SK-N-SH treated with all-trans-retinoic acid at 6 μM for 48 hours (cell line): Measurements from ENCODE around the gene FAM185A.
"Not testable (repeated sequence)": the region's sequence is repeated elsewhere in the genome, so short reads cannot be mapped to it uniquely, and the experiment has no call there.

Experiments
- ATAC-seq: fragments of 200-7000 bp; cut with Tn5 transposase; 3 replicates; pipeline ENCODE4 v1.9.1; 2020; ENCODE audit warnings: mild to moderate bottlenecking, moderate library complexity
- ARNTL ChIP-seq: fragments of 450-650 bp; formaldehyde crosslinking; IDR thresholded peaks from 2 replicates; pipeline ENCODE4 v1.5.0; 2020; ENCODE audit warnings: low read depth, mild to moderate bottlenecking, moderate library complexity, borderline replicate concordance
- BACH2 ChIP-seq: fragments of 250-450 bp; sonication (Bioruptor Pico); IDR thresholded peaks from 2 replicates; pipeline ENCODE4 v1.9.0; 2021; ENCODE audit warnings: mild to moderate bottlenecking, borderline replicate concordance
- CSDC2 ChIP-seq: fragments of 250-450 bp; sonication (Bioruptor Pico); IDR thresholded peaks from 2 replicates; pipeline ENCODE4 v1.5.0; 2020; ENCODE audit warnings: mild to moderate bottlenecking, moderate library complexity
- CSRNP3 ChIP-seq: fragments of 250-450 bp; sonication (Bioruptor Pico); IDR thresholded peaks from 2 replicates; pipeline ENCODE4 v1.5.1; 2021; ENCODE audit warnings: mild to moderate bottlenecking, moderate library complexity
- GLIS3 ChIP-seq: fragments of 250-450 bp; sonication (Bioruptor Pico); IDR thresholded peaks from 2 replicates; pipeline ENCODE4 v1.5.0; 2020; ENCODE audit warnings: mild to moderate bottlenecking, moderate library complexity
- OSR1 ChIP-seq: fragments of 250-450 bp; sonication (Bioruptor Pico); IDR thresholded peaks from 2 replicates; pipeline ENCODE4 v1.8.0; 2022; ENCODE audit warnings: moderate library complexity, mild to moderate bottlenecking, inconsistent platforms
- PATZ1 ChIP-seq: fragments of 250-450 bp; sonication (Bioruptor Pico); IDR thresholded peaks from 2 replicates; pipeline ENCODE4 v1.8.0; 2020; ENCODE audit warnings: mild to moderate bottlenecking, moderate library complexity, borderline replicate concordance
- PPARA ChIP-seq: fragments of 250-450 bp; sonication (Bioruptor Pico); IDR thresholded peaks from 2 replicates; pipeline ENCODE4 v1.5.0; 2020; ENCODE audit warnings: mild to moderate bottlenecking, borderline replicate concordance
- RARB ChIP-seq: fragments of 250-450 bp; sonication (Bioruptor Pico); IDR thresholded peaks from 2 replicates; pipeline ENCODE4 v1.8.0; 2021; ENCODE audit warnings: mild to moderate bottlenecking, moderate library complexity
- SNAI2 ChIP-seq: fragments of 250-450 bp; sonication (Bioruptor Pico); IDR thresholded peaks from 2 replicates; pipeline ENCODE4 v1.5.0; 2020; ENCODE audit warnings: mild to moderate bottlenecking, moderate library complexity
- TCF4 ChIP-seq: fragments of 250-450 bp; sonication (Bioruptor Pico); IDR thresholded peaks from 2 replicates; pipeline ENCODE4 v1.8.0; 2021; ENCODE audit warnings: mild to moderate bottlenecking, moderate library complexity, borderline replicate concordance
- TOX ChIP-seq: fragments of 250-450 bp; sonication (Bioruptor Pico); IDR thresholded peaks from 2 replicates; pipeline ENCODE4 v1.8.0; 2021; ENCODE audit warnings: mild to moderate bottlenecking, moderate library complexity, borderline replicate concordance
- ZC3H10 ChIP-seq: fragments of 250-450 bp; sonication (Bioruptor Pico); IDR thresholded peaks from 2 replicates; pipeline ENCODE4 v1.5.1; 2021; ENCODE audit warnings: mild to moderate bottlenecking, moderate library complexity
- ZFP3 ChIP-seq: fragments of 250-450 bp; sonication (Bioruptor Pico); IDR thresholded peaks from 2 replicates; pipeline ENCODE4 v1.5.0; 2020; ENCODE audit warnings: mild to moderate bottlenecking, moderate library complexity
- ZNF8 ChIP-seq: fragments of 450-650 bp; formaldehyde crosslinking; IDR thresholded peaks from 2 replicates; pipeline ENCODE4 v1.5.0; 2020; ENCODE audit warnings: mild to moderate bottlenecking, moderate library complexity
- TF ChIP-seq, protein P1 (sequence below): fragments of 250-450 bp; sonication (Bioruptor Pico); IDR thresholded peaks from 2 replicates; pipeline ENCODE4 v1.5.1; 2020; ENCODE audit warnings: low read depth, mild to moderate bottlenecking, moderate library complexity
- TF ChIP-seq, protein P2 (sequence below): fragments of 250-450 bp; sonication (Bioruptor Pico); IDR thresholded peaks from 2 replicates; pipeline ENCODE4 v1.5.0; 2020; ENCODE audit warnings: mild to moderate bottlenecking, moderate library complexity

FAM185A gene

DNA sequence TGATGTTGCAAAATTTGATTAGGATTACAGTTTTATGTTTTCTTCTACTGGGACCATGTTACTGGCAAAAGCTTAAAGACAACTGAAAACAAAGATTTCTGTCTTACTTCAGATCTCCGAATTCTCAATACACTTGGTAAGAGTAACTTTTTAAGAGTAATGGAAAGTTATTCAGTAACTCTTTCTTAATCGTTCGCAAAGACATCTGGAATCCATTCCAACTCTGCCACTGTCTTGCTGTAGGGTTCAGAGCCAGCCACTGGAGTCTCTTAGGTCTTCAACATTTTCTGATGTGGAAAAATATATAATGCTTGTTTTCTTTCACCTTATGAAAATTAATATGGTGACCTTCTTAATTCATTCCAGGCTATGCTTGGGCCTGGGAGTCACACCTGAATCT is 29.9 kb downstream of the FAM185A start:
- not testable (repeated sequence) for ATAC-seq

GRCh38 chr7:102780926-102781325 is 32.1 kb downstream of the FAM185A start:
- ATAC-seq = not testable (repeated sequence)

DNA sequence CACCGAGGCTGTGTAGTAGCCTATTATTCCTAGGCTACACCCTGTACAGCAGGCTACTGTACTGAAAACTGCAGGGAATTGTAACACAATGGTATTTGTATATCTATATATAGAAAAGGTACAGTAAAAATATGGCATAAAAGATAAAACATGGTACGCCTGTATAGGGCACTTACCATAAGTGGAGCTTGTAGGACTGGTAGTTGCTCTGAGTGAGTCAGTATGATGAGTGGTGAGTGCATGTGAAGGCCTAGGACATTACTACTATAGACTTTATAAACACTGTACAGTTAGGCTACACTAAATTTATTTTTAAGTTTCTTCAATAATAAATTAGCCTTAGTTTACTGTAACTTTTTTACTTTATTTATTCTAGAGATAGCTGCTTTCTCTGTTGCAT is 40.0 kb downstream of the FAM185A start:
- ATAC-seq = not testable (repeated sequence)

DNA sequence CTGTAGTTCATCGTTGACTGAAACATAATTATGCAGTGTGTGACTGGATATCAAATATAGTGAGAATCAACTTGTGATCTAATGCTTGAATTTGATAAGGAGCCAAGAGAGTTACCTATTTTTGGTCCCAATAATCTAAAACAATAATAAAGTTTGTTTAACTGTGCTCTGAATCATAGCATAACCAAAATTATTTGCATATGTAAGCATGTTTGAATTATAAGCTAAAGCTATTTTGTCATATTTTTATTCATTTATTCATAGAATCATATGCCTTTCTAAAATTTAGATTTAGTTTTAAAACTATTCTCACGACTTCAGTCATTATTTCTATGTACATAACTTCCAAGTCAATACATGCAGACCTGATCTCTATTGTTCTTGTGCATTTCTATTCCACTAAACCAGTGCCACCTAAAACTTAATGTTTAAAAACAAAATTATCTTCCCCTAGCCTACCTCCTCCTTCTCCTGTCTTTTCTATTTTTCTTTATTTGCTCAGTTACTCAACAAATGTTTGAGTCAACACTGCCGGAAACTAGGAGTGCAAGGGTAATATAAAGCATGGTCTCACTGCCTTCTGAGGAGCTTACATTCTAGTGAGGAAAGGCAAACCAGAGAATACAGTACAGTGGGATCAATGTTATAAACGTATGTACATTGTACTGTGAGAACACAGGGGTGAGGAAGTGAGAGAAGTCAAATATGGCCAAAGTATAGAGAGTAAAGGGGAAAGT is 41.7 kb downstream of the FAM185A start:
- ATAC-seq = not testable (repeated sequence)

- ATAC-seq = not testable (repeated sequence)
Measured at GRCh38 chr7:102791367-102791766, 42.6 kb downstream of the FAM185A start.

GRCh38 chr7:102791831-102792230 is 43.0 kb downstream of the FAM185A start:
- peak; percentile 75 for ATAC-seq

DNA sequence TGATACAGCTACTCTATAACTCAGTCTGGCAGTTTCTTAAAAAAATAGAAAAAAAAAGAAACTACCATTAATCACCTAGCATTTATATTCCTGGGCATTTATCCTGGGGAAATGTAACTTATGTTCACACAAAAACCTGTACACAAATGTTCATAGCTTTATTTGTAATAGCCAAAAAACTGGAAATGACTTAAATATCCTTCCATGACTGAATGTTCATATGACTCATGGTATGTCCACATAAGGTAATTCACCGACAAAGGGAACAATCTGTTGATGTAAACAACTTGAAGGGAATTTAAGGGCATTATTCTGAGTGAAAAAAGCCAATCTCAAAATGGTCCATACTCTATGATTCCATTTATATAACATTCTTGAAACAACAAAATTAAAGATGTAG is 45.8 kb downstream of the FAM185A start:
- peak; percentile 55 for ATAC-seq

GRCh38 chr7:102795987-102796595 is 47.3 kb downstream of the FAM185A start:
- ATAC-seq = not testable (repeated sequence)

- ATAC-seq = no peak
- TF ChIP-seq CSDC2 (no peak), CSRNP3 (CRISPR knock-in tag) (no peak), ZNF8 (CRISPR knock-in tag) (no peak), PPARA (no peak), GLIS3 (no peak), SNAI2 (no peak), ZC3H10 (CRISPR knock-in tag) (no peak), RARB (CRISPR knock-in tag) (no peak), PATZ1 (CRISPR knock-in tag) (no peak), TOX (CRISPR knock-in tag) (no peak), TCF4 (CRISPR knock-in tag) (no peak), ARNTL (CRISPR knock-in tag) (no peak), ZFP3 (CRISPR knock-in tag) (no peak), OSR1 (no peak), BACH2 (CRISPR knock-in tag) (no peak)
- TF ChIP-seq, protein P1, sequence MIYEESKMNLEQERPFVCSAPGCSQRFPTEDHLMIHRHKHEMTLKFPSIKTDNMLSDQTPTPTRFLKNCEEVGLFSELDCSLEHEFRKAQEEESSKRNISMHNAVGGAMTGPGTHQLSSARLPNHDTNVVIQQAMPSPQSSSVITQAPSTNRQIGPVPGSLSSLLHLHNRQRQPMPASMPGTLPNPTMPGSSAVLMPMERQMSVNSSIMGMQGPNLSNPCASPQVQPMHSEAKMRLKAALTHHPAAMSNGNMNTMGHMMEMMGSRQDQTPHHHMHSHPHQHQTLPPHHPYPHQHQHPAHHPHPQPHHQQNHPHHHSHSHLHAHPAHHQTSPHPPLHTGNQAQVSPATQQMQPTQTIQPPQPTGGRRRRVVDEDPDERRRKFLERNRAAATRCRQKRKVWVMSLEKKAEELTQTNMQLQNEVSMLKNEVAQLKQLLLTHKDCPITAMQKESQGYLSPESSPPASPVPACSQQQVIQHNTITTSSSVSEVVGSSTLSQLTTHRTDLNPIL (CRISPR knock-in tag) = no peak
- TF ChIP-seq, protein P2, sequence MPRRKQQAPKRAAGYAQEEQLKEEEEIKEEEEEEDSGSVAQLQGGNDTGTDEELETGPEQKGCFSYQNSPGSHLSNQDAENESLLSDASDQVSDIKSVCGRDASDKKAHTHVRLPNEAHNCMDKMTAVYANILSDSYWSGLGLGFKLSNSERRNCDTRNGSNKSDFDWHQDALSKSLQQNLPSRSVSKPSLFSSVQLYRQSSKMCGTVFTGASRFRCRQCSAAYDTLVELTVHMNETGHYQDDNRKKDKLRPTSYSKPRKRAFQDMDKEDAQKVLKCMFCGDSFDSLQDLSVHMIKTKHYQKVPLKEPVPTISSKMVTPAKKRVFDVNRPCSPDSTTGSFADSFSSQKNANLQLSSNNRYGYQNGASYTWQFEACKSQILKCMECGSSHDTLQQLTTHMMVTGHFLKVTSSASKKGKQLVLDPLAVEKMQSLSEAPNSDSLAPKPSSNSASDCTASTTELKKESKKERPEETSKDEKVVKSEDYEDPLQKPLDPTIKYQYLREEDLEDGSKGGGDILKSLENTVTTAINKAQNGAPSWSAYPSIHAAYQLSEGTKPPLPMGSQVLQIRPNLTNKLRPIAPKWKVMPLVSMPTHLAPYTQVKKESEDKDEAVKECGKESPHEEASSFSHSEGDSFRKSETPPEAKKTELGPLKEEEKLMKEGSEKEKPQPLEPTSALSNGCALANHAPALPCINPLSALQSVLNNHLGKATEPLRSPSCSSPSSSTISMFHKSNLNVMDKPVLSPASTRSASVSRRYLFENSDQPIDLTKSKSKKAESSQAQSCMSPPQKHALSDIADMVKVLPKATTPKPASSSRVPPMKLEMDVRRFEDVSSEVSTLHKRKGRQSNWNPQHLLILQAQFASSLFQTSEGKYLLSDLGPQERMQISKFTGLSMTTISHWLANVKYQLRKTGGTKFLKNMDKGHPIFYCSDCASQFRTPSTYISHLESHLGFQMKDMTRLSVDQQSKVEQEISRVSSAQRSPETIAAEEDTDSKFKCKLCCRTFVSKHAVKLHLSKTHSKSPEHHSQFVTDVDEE (CRISPR knock-in tag) = no peak
Measured at GRCh38 chr7:102806613-102807012, 57.8 kb downstream of the FAM185A start.
